Fibroblast of lung (primary cell): ENCODE results near the gene INSIG1. TPM values are rescaled to one million over a fixed set of nuclear protein-coding genes. Genes with fewer than 3 reads are reported as not detected.
A peak's percentile ranks its signal among the peaks of the same experiment; 100 is the strongest.

Experiments
- DNase-seq, 2 donors: peaks; one replicate each; pipeline versions ENCODE4 v3.0.0 to v3.0.0-alpha.2; 2010; ENCODE audit warnings: low read depth in 2 of 2
- H2AFZ ChIP-seq: 2 replicates; pipeline ENCODE4 v1.5.1; 2012; ENCODE audit warnings: low read length, control low read depth, inconsistent platforms
- H3K27ac ChIP-seq: 2 replicates; pipeline ENCODE4 v1.5.1; 2011; ENCODE audit warnings: low read length, control low read depth; ENCODE audit not compliant: insufficient read depth
- H3K27me3 ChIP-seq: 2 replicates; pipeline ENCODE4 v1.5.1; 2011; ENCODE audit warnings: mild to moderate bottlenecking, low read length; ENCODE audit not compliant: control insufficient read depth, insufficient read depth
- H3K36me3 ChIP-seq: 2 replicates; pipeline ENCODE4 v1.5.1; 2011; ENCODE audit warnings: low read length; ENCODE audit not compliant: control insufficient read depth, insufficient read depth
- H3K4me1 ChIP-seq: 2 replicates; pipeline ENCODE4 v1.5.1; 2011; ENCODE audit warnings: low read length; ENCODE audit not compliant: control insufficient read depth, insufficient read depth; ENCODE audit errors: extremely low read depth
- H3K4me2 ChIP-seq: 2 replicates; pipeline ENCODE4 v1.5.1; 2011; ENCODE audit warnings: low read length, control low read depth; ENCODE audit not compliant: insufficient read depth; ENCODE audit errors: extremely low read depth
- H3K4me3 ChIP-seq, 4 experiments: fragments of 200-600 bp in 1 of 4; sonication (generic) in 1 of 4; replicated peaks in 1 of 4; 2 replicates each; pipeline ENCODE4 v1.5.1; 2011 to 2016; ENCODE audit warnings: low read length in 4 of 4, low read depth in 3 of 4, mild to moderate bottlenecking in 3 of 4, control low read depth in 2 of 4, inconsistent platforms in 1 of 4, mixed read lengths in 1 of 4; ENCODE audit not compliant: insufficient read depth in 1 of 4; ENCODE audit errors: control extremely low read depth in 1 of 4
- H3K79me2 ChIP-seq: 2 replicates; pipeline ENCODE4 v1.5.1; 2012; ENCODE audit warnings: mild to moderate bottlenecking, low read length, inconsistent platforms; ENCODE audit not compliant: control insufficient read depth, insufficient read depth
- H3K9ac ChIP-seq: 2 replicates; pipeline ENCODE4 v1.5.1; 2011; ENCODE audit warnings: mild to moderate bottlenecking, low read length, control low read depth; ENCODE audit not compliant: insufficient read depth
- H3K9me3 ChIP-seq: 2 replicates; pipeline ENCODE4 v1.5.1; 2012; ENCODE audit warnings: low read depth, low read length; ENCODE audit not compliant: control insufficient read depth, insufficient read depth
- H4K20me1 ChIP-seq: 2 replicates; pipeline ENCODE4 v1.5.1; 2011; ENCODE audit warnings: low read length; ENCODE audit not compliant: control insufficient read depth, insufficient read depth; ENCODE audit errors: extremely low read depth
- EZH2 ChIP-seq: IDR thresholded peaks from 2 replicates; pipeline ENCODE4 v1.5.1; 2012; ENCODE audit warnings: low read length, control low read depth, mild to moderate bottlenecking; ENCODE audit errors: missing control alignments
- polyA plus RNA-seq, 2 donors: library from polyadenylated mRNA; depleted of rRNA in 1 of 2; stranded (reverse) in 1 of 2; unstranded in 1 of 2; fragments of >200 nt; gene quantifications; 2 replicates each; pipeline ENCODE4 v1.2.1, GENCODE V29; 2011 to 2012; ENCODE audit warnings: missing spikeins in 1 of 2
- total RNA-seq: library from RNA; depleted of rRNA; stranded (reverse); fragments of >200 nt; gene quantifications from 2 replicates; pipeline ENCODE4 v1.2.1, GENCODE V29; 2014
- TF ChIP-seq, protein P1 (sequence below), 2 donors: IDR thresholded peaks in 1 of 2; conservative IDR thresholded peaks in 1 of 2; 1 replicate in 1 of 2; 2 replicates in 1 of 2; pipeline ENCODE4 v1.5.1; 2011 to 2012; ENCODE audit warnings: low read length in 2 of 2, control low read depth in 1 of 2, inconsistent platforms in 1 of 2, low read depth in 1 of 2, mild to moderate bottlenecking in 1 of 2

Gene INSIG1
- total and polyA plus RNA-seq, 2 donors (not counting 1 experiment from before 2014, with no cell fraction given), result 216 to 353 TPM

- DNase-seq, result peak in 1 of 2 donors; percentile 49
- Histone ChIP-seq H3K27ac (no peak overlapping the region), H2AFZ (no peak overlapping the region), H3K9me3 (no peaks in the 10 kb centered on the region), H3K79me2 (peaks cover 10% of the 10 kb centered on the region), H4K20me1 (no peaks in the 10 kb centered on the region), H3K9ac (no peak overlapping the region), H3K27me3 (no peaks in the 10 kb centered on the region), H3K4me1 (peaks cover 12% of the 10 kb centered on the region), H3K4me3 (no peak overlapping the region), H3K4me2 (no peak overlapping the region), H3K36me3 (no peaks in the 10 kb centered on the region)
- TF ChIP-seq EZH2, result no peak
- TF ChIP-seq, protein P1, sequence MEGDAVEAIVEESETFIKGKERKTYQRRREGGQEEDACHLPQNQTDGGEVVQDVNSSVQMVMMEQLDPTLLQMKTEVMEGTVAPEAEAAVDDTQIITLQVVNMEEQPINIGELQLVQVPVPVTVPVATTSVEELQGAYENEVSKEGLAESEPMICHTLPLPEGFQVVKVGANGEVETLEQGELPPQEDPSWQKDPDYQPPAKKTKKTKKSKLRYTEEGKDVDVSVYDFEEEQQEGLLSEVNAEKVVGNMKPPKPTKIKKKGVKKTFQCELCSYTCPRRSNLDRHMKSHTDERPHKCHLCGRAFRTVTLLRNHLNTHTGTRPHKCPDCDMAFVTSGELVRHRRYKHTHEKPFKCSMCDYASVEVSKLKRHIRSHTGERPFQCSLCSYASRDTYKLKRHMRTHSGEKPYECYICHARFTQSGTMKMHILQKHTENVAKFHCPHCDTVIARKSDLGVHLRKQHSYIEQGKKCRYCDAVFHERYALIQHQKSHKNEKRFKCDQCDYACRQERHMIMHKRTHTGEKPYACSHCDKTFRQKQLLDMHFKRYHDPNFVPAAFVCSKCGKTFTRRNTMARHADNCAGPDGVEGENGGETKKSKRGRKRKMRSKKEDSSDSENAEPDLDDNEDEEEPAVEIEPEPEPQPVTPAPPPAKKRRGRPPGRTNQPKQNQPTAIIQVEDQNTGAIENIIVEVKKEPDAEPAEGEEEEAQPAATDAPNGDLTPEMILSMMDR (conservative IDR thresholded peaks at IDR 0.05 in 1 of 2, IDR thresholded peaks at IDR 0.05 in 1 of 2; ENCODE audit: low read depth in 1 of 2, low read length in 2 of 2), result no peak
These were observed 3.8 kb upstream of the INSIG1 start for GRCh38 chr7:155293721-155294510.

DNA sequence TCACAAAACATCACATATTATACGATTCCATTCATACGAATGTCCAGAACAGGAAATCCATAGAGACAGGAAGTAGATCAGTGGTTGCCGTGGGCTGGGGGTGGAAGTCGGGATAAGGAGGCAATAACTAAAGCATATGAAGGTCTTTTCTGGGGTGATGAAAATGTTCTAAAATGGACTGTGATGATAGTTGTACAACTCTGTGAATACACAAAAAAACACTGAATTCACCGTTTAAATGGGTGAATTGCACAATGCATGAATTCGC is 3.2 kb upstream of the INSIG1 start:
- peaks cover under 1% of the 10 kb centered on the region for H3K36me3 ChIP-seq
- no peak overlapping the region for H3K4me3 ChIP-seq
- peaks cover 12% of the 10 kb centered on the region for H3K4me1 ChIP-seq
- H3K4me2 ChIP-seq, result no peak overlapping the region
- no peak overlapping the region for H3K9ac ChIP-seq
- DNase-seq, result no peak
- H4K20me1 ChIP-seq, result peaks cover under 1% of the 10 kb centered on the region
- no peak overlapping the region for H3K27ac ChIP-seq
- TF ChIP-seq EZH2, result no peak
- TF ChIP-seq, protein P1 (conservative IDR thresholded peaks at IDR 0.05 in 1 of 2, IDR thresholded peaks at IDR 0.05 in 1 of 2; ENCODE audit: low read depth in 1 of 2, low read length in 2 of 2), result no peak
- H3K79me2 ChIP-seq, result peaks cover 15% of the 10 kb centered on the region
- no peak overlapping the region for H2AFZ ChIP-seq
- no peaks in the 10 kb centered on the region for H3K9me3 ChIP-seq
- H3K27me3 ChIP-seq, result no peaks in the 10 kb centered on the region

DNA sequence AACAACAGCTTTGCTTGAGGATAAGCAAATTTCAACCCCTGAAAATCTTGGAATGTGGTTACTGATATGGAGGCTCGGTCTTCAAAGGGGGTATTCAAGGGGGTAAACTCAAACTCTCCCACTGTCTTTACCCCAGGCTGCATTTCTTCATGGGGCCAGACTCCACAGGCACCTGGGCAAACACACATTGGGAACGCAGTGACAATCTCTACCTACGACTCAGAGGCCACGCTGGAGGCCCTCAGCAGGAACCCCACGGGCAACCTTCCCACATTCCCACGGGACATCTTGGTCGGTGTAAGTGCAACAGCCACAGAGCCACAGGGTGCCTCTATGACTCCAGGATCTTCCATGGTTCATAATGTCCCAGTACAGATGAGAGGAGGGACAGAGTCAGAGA is 2.2 kb upstream of the INSIG1 start:
- Histone ChIP-seq H2AFZ (no peak overlapping the region), H3K27ac (no peak overlapping the region), H3K79me2 (peaks cover 26% of the 10 kb centered on the region), H3K36me3 (peaks cover 4% of the 10 kb centered on the region), H3K27me3 (no peaks in the 10 kb centered on the region), H3K4me2 (no peak overlapping the region), H3K9ac (no peak overlapping the region), H3K4me3 (no peak overlapping the region), H3K4me1 (peaks cover 14% of the 10 kb centered on the region), H4K20me1 (peaks cover 5% of the 10 kb centered on the region), H3K9me3 (no peaks in the 10 kb centered on the region)
- DNase-seq, result no peak
- no peak for TF ChIP-seq EZH2
- TF ChIP-seq, protein P1 (conservative IDR thresholded peaks at IDR 0.05 in 1 of 2, IDR thresholded peaks at IDR 0.05 in 1 of 2; ENCODE audit: low read depth in 1 of 2, low read length in 2 of 2), result no peak
